Right forelimb (tissue), 1 donor: ENCODE data around the gene DNAJC1.
"Not testable (repeated sequence)": the region's sequence is repeated elsewhere in the genome, so short reads cannot be mapped to it uniquely, and the experiment has no call there.

Experiments
- DNase-seq: peaks from one replicate; pipeline ENCODE4 v3.0.0-alpha.2; 2018

The DNAJC1 gene

DNA sequence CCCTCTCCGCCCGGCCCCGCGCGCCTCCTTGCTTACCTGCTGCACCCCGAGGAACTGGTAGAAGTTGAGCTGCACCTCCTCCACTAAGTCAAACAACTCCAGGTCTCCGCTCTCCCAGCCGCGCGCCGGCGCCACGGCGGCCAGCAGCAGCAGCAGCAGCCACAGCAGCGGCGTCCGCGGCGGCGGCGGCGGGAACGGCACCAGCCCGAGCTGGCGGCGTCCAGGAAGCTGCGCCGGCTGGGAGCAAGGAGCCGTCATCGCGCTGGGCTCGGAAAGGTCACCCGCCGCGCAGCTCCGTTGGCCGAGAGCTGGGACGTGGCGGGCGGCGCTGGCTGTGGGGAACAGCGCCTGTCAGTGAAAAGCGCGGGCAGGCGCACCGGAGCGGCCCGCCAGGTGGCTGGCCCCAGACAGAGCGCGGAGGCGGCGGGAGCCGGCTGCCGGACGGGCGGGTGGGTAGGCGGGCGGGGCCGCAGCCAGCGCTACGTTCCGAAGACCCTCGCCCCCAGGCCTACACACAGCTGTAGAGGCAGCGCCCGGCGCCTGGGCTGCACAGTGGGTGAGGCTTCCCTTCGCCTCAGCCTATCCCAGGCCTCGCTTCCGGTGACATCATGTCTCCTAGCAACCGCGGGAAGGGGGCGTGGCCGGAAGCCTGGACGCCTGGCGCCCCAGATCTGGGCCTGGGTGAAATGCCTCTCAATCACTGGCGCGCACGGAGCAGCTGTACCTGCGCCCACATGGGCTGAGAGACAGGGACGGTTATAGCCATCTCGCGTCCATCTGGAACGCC, at the start of gene DNAJC1:
DNAJC1 (minus strand) TSS at position 554 of the 787 bp plus-strand sequence; CDS start at position 258, 296 bp downstream.
- peak; percentile 99 for DNase-seq

GRCh38 chr10:22053048-22053447, 49.5 kb upstream of the DNAJC1 start:
- DNase-seq, result no peak

DNA sequence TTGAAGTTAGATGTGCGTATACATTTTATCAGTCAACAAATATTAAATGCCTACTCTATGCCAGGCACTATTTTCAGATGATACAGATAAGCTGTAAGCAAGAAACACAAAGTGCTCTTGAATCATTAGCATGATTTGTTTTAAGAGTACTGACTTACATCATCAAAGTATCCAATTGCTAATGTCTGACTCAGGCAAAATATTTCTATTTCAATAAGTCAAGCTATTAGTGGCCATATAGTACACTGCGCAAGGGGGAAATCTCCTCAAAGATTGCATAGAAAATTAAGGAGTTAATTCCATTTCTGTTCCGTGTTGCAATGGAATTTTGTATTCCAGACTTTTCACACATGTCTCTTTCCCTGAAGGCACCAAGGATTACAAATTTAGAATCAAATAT, 46.1 kb upstream of the DNAJC1 start:
- DNase-seq, result no peak

DNA sequence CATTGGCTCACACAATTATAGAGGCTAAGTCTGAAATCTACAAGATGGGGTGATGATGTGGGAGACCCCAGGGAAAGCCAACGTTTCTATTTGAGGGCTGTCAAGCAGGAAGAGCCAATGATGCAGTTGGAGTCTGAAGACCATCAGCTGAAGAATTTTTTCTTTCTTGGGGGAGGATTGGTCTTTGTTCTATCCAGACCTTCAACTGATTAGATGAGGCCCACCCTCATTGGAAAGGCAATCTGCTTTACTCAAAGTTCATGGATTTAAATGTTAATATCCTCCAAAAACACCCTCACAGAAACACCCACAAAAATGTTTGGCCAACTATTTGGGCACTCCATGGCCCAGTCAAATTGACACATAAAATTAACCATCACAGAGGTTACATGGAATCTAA, 44.3 kb upstream of the DNAJC1 start:
- no peak for DNase-seq

DNA sequence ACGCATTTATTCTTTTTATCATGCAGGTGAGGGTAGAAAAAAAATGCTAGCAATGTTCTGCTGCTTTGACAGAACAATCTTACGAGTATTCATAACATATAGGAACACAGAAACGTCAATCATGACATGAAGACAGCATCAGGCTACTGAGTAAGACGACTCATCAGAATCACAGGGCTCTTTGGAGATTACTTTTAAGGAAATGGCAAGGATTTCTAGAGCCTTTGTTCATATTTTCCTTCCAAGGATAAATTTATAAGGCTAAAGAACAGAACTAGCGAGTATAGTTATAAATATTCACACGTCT, 39.8 kb upstream of the DNAJC1 start:
- DNase-seq, result no peak

GRCh38 chr10:22042557-22043326, 39.2 kb upstream of the DNAJC1 start:
- no peak for DNase-seq

- no peak for DNase-seq
Measured at GRCh38 chr10:22034333-22034732, 30.8 kb upstream of the DNAJC1 start.

- DNase-seq, result not testable (repeated sequence)
Measured at GRCh38 chr10:22032268-22032667, 28.7 kb upstream of the DNAJC1 start.

GRCh38 chr10:22030421-22030820, 26.9 kb upstream of the DNAJC1 start:
- no peak for DNase-seq

GRCh38 chr10:22029445-22030236, 26.1 kb upstream of the DNAJC1 start:
- no peak for DNase-seq

DNA sequence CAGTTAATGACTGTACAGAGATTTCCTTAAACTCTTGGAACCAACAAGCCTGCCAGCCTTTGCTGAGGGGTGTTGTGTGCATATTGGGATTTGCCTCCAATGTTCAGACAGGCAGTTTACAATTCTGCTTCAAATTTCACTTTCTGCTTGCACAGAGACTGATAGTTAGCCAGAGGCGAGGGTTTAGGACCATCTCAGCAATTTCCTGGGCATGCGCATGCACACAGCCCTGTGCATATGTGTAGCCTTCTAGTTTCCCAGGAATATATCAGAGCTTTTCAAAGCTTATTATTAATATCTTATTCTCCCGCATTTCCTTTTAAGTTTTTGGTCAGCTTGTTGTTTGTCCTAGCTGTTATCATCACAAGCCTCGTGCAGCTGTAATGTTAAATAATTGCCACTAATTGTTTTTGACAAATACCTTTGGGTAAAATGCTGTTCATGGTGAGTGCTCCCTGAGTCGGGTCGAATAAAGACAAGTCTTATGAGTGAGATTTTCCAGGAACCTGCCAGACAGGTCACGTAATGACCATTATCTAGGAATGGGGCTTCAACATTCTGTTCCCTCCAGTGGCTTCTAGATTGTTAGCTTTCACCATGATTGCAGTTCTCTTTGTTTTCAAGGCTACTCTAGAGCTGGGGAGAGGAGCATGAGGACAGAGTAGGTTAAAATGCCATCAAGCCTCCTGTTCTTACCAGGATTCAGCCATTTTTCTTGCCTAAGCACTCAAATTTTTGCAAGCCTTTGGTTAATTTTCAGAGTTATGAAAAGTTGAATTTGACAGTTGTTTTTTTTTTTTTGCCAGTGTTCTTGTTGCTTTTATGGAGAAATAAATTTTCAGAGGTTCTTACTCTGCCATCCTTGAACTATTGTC, 24.1 kb upstream of the DNAJC1 start:
- DNase-seq, result no peak

GRCh38 chr10:22026287-22026686, 22.8 kb upstream of the DNAJC1 start:
- no peak for DNase-seq

DNA sequence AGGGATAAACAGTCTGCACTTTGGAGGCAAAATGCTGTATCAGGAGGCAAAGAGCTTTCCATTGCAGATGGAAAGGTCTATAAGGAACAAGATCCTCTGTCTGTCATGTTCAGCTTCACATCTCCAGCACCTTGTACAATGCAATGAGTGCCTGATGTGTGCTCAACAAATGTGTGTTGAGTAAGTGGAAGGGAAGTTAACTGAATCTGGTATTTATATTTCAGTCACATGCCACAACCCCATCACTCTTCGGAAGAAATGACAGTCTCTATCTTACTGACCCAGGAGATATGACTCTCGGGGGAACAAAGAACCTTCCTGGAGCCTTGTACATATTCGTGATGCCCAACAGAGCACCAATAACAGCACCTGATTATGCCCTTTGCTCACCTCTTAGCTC, 20.0 kb upstream of the DNAJC1 start:
- no peak for DNase-seq

GRCh38 chr10:22022257-22023032, 18.9 kb upstream of the DNAJC1 start:
- no peak for DNase-seq

- not testable (repeated sequence) for DNase-seq
Measured at GRCh38 chr10:22021144-22021543, 17.6 kb upstream of the DNAJC1 start.

DNA sequence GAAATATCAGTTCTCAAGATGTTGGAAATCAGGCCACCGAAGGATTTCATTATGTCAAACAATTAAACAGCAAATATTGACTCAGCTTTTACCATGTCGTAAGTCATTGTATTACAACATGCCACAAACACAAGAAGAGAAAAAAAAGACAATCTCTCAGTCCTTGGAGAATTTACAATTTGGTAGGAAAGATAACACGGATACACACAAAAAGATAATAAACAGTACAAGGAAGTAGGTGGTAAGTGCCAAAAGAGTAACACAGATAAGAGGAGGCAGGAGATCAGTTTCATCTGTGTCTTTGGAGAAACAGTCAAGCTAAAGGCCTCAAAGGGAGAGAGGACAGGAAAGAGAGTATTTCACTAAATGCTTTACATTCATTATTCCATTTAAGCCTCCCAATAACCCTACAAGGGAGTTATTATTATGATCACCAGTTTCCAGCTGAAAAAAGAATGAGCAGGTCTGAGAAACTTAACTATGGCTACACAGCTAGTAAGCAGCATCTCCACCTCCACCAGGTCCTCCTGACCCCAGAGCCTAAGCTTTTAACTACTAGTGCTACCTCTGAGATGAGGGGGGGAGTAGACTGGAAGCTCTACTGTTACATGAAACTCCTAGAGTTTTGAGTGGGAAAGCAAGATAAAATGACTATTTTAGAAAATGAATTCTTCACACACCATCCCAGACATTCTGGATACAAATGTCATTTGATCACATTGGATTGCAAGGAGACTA, 13.9 kb upstream of the DNAJC1 start:
- no peak for DNase-seq

- no peak for DNase-seq
Measured at GRCh38 chr10:22016046-22016705, 12.6 kb upstream of the DNAJC1 start.

GRCh38 chr10:22010973-22011408, 7.5 kb upstream of the DNAJC1 start:
- DNase-seq, result no peak

DNA sequence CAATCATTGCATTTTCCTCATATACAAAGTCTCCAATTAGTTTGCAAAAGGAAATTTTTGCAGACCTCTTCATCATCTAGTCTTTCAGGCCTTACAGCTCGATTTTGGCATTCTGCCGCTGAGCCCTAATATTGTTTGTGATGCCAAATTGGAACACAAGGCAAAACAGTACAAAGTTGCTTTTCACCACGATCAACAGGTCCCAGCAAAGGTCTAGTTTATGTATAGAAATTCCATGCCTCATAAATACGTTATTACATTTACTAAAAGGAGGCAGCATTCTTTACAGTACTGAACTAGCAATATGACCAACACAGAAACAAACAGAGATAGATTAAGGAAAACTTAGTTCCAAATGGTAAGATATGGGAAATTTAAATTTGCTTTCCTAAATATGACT, 7.0 kb upstream of the DNAJC1 start:
- no peak for DNase-seq

DNA sequence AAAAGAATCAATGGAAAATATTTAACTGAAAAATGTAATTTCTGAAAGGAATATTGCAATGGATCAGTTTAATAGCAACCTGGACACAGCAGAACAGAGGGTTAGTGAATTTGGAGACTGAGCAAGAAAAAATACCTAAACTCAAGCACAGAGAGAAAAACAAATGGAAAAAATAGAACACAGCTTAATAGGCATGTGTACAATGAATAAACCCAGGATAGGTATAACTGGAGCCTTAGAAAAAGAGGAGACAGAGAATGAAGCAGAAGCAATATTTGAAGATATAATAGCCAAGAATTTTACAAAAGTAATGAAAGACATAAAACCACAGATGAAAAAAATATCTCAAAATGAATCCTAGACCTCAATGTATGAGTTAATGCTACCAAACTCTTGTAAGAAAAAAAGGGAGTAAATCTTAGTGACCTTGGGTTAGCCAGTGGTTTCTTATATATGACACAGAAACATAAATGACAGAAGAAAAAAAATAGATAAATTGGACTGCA, 2.9 kb upstream of the DNAJC1 start:
- DNase-seq, result no peak
